ENCODE data around the gene NAV2. TPM values are rescaled to one million over a fixed set of nuclear protein-coding genes. Genes with fewer than 3 reads are reported as not detected.
A peak's percentile ranks its signal among the peaks of the same experiment; 100 is the strongest.

Gene NAV2
- polyA plus RNA-seq, 1 donor from 2014 or later, result 3.0 TPM

GRCh38 chr11:19949606-19950005 lies 237.0 kb downstream of the NAV2 start:
- H2AFZ ChIP-seq (ENCODE audit: low read depth, low read length), result no peak overlapping the region
- H3K4me3 ChIP-seq (ENCODE audit: low read length), result no peak overlapping the region
- no peaks in the 10 kb centered on the region for H3K36me3 ChIP-seq (ENCODE audit: insufficient read depth, low read length)
- H3K27ac ChIP-seq (ENCODE audit: low read length), result no peak overlapping the region
- no peaks in the 10 kb centered on the region for H4K20me1 ChIP-seq (ENCODE audit: insufficient read depth)
- no peaks in the 10 kb centered on the region for H3K9me3 ChIP-seq (ENCODE audit: low read length)
- H3K27me3 ChIP-seq (ENCODE audit: insufficient read depth, low read depth, low read length), result no peaks in the 10 kb centered on the region
- no peak overlapping the region for H3K4me2 ChIP-seq (ENCODE audit: low read length)
- H3K9me2 ChIP-seq (ENCODE audit: insufficient read depth, low read length), result no peaks in the 10 kb centered on the region
- no peaks in the 10 kb centered on the region for H3F3A ChIP-seq (ENCODE audit: insufficient read depth, low read length, poor library complexity, severe bottlenecking)
- no peak for TF ChIP-seq REST (IDR thresholded peaks at IDR 0.05; ENCODE audit: borderline replicate concordance)
- no peak for TF ChIP-seq EZH2 (IDR thresholded peaks at IDR 0.05; ENCODE audit: borderline replicate concordance, insufficient read depth, low read length, poor library complexity, severe bottlenecking)
- TF ChIP-seq SMC3 (conservative IDR thresholded peaks at IDR 0.05; ENCODE audit: poor library complexity), result no peak
- TF ChIP-seq RAD21 (conservative IDR thresholded peaks at IDR 0.05), result no peak
- no peak for TF ChIP-seq CTCF (IDR thresholded peaks at IDR 0.05; ENCODE audit: poor library complexity, severe bottlenecking)
- no peak for TF ChIP-seq EP300 (conservative IDR thresholded peaks at IDR 0.05; ENCODE audit: poor library complexity, severe bottlenecking)
- TF ChIP-seq MXI1 (conservative IDR thresholded peaks at IDR 0.05; ENCODE audit: poor library complexity, severe bottlenecking), result no peak
- TF ChIP-seq TAF1 (IDR thresholded peaks at IDR 0.05; ENCODE audit: low read depth), result no peak
- no peak for TF ChIP-seq POLR2AphosphoS5 (IDR thresholded peaks at IDR 0.05)
- no peak overlapping the region for H3K9ac ChIP-seq (ENCODE audit: low read length)
- no peaks in the 10 kb centered on the region for H3K79me2 ChIP-seq (replicated peaks; ENCODE audit: insufficient read depth, low read length)

GRCh38 chr11:19951558-19952115 lies 239.0 kb downstream of the NAV2 start:
- Histone ChIP-seq H4K20me1 (ENCODE audit: insufficient read depth) (no peaks in the 10 kb centered on the region), H3K27me3 (ENCODE audit: insufficient read depth, low read depth, low read length) (no peaks in the 10 kb centered on the region), H3K9me2 (ENCODE audit: insufficient read depth, low read length) (no peaks in the 10 kb centered on the region), H3K9ac (ENCODE audit: low read length) (no peak overlapping the region), H3K9me3 (ENCODE audit: low read length) (no peaks in the 10 kb centered on the region), H3K4me3 (ENCODE audit: low read length) (no peak overlapping the region), H3K79me2 (replicated peaks; ENCODE audit: insufficient read depth, low read length) (no peaks in the 10 kb centered on the region), H3K4me2 (ENCODE audit: low read length) (no peak overlapping the region), H2AFZ (ENCODE audit: low read depth, low read length) (no peak overlapping the region), H3F3A (ENCODE audit: insufficient read depth, low read length, poor library complexity, severe bottlenecking) (no peaks in the 10 kb centered on the region), H3K27ac (ENCODE audit: low read length) (no peak overlapping the region), H3K36me3 (ENCODE audit: insufficient read depth, low read length) (no peaks in the 10 kb centered on the region)
- TF ChIP-seq CTCF (IDR thresholded peaks at IDR 0.05; ENCODE audit: poor library complexity, severe bottlenecking) (peak; percentile 90), TAF1 (IDR thresholded peaks at IDR 0.05; ENCODE audit: low read depth) (no peak), EZH2 (IDR thresholded peaks at IDR 0.05; ENCODE audit: borderline replicate concordance, insufficient read depth, low read length, poor library complexity, severe bottlenecking) (no peak), RAD21 (conservative IDR thresholded peaks at IDR 0.05) (peak; percentile 91), REST (IDR thresholded peaks at IDR 0.05; ENCODE audit: borderline replicate concordance) (no peak), SMC3 (conservative IDR thresholded peaks at IDR 0.05; ENCODE audit: poor library complexity) (peak; percentile 94), MXI1 (conservative IDR thresholded peaks at IDR 0.05; ENCODE audit: poor library complexity, severe bottlenecking) (no peak), EP300 (conservative IDR thresholded peaks at IDR 0.05; ENCODE audit: poor library complexity, severe bottlenecking) (no peak)

All from neural cell (in vitro differentiated cells).